ENCODE data around the gene BMP7. TPM values are rescaled to one million over a fixed set of nuclear protein-coding genes. Genes with fewer than 3 reads are reported as not detected.

BMP7 gene
- total RNA-seq, 4 donors from 2014 or later, result 0.44 to 0.82 TPM; not detected in 2

DNA sequence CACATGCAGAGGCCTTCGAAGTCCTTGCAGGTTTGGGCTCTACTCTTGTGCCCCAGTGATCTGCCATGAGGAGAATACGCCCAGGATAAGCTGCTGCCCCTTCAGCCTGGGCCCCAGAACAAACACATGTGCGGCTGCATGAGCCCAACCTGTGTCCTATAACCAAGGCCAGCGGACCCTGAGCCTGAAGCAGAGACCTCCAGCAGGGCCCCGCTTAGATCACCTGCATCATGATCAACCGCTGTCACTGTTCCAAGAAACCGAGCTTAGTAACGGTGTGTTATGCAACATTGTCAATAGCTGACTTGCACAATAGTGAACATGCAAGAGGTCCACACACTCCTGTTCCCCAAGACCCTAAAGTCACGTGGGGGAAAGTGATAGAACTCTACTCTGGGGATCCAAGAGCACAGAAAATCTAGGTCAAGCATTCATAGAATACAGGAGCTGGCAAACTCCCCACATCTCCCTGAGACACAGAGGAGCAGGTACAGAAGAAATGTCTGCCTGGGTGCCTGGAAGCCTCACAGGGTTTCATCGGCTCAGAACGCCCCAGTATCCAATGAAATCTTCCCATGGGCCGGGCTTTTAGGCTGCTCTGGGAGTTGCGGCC, 136.2 kb downstream of the BMP7 start:
- TF ChIP-seq, protein P1, sequence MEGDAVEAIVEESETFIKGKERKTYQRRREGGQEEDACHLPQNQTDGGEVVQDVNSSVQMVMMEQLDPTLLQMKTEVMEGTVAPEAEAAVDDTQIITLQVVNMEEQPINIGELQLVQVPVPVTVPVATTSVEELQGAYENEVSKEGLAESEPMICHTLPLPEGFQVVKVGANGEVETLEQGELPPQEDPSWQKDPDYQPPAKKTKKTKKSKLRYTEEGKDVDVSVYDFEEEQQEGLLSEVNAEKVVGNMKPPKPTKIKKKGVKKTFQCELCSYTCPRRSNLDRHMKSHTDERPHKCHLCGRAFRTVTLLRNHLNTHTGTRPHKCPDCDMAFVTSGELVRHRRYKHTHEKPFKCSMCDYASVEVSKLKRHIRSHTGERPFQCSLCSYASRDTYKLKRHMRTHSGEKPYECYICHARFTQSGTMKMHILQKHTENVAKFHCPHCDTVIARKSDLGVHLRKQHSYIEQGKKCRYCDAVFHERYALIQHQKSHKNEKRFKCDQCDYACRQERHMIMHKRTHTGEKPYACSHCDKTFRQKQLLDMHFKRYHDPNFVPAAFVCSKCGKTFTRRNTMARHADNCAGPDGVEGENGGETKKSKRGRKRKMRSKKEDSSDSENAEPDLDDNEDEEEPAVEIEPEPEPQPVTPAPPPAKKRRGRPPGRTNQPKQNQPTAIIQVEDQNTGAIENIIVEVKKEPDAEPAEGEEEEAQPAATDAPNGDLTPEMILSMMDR (IDR thresholded peaks at IDR 0.05; ENCODE audit: low read depth), result no peak

DNA sequence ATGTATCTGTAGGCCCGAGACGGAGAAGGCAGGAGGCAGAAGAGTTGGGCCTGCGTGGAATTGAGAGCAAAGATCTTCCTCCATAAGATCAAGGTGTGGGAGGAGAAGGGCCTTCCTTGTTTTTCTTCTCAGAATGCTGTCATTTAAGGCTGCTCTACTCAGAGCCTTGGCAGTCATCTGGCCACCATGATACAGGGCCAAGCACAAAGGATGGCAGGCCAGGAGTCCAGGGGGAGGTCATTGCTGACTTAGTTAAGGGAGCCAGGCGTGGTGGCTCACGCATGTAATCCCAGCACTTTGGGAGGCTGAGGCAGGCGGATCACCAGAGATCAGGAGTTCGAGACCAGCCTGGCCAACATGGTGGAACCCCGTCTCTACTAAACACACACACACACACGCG, 137.1 kb downstream of the BMP7 start:
- TF ChIP-seq, protein P1 (IDR thresholded peaks at IDR 0.05; ENCODE audit: low read depth), result no peak

DNA sequence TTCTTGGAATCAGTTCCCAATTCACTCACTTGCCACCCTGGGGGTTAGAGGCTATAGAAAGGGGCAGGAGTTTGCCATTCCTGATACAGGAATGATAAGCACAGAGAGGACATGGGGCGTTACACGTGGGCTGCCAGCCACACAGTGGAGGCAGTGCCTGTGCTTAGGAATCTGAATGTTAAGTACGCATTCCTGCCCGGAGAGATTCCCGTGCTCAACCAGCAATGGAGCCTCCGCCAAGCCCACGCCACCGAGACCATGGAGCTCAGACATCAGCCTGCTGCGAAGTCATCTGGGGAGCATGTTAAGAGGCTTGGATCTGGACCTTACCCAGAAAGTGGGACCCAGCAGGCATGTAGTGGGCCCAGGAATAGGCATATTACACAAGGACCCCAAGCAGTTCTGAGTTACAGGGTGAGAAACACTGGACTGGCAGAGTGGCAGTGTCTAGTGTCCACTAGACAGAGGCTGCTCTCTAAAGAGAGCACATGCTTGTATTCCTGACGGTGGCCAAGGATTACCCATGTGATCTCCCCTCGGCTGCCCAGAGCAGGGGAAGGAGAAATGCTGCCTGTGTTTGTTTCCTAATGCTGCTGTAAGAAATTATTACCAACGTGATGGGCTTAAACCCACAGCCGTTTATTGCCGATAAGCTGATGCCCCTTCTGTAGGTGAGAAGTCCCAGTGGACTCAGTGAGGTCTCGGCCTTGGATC, 138.2 kb downstream of the BMP7 start:
- TF ChIP-seq, protein P1 (IDR thresholded peaks at IDR 0.05; ENCODE audit: low read depth), result no peak

DNA sequence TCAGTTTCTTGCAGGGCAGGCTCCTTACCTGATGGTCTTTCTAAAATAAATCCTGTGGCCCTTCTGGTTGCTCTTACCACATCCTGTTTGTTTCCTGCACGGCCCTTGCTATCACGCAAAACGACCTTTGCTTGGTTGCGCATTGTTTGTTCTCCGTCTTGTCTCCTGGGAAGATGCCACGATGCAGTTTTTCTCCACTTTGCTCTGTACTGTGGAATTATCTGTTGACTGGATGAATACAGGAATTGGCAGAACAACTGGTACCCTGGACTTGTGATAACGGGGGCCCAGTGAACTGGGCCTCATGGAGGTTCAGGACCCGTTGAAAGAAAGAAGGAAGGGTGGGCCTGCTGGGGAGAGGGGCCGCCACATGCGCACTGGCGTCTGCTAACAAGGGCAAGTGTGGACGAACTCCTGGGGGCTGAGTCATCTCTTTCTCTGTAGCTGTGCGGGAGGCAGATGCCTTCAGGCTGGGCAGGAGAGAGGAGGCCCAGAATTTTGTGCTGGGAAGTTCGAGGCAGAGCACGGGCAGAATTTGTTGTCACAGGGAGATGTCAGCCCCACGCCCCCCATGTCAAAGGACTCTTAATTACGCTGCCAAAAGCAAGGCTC, 139.9 kb downstream of the BMP7 start:
- TF ChIP-seq, protein P1 (IDR thresholded peaks at IDR 0.05; ENCODE audit: low read depth), result no peak

DNA sequence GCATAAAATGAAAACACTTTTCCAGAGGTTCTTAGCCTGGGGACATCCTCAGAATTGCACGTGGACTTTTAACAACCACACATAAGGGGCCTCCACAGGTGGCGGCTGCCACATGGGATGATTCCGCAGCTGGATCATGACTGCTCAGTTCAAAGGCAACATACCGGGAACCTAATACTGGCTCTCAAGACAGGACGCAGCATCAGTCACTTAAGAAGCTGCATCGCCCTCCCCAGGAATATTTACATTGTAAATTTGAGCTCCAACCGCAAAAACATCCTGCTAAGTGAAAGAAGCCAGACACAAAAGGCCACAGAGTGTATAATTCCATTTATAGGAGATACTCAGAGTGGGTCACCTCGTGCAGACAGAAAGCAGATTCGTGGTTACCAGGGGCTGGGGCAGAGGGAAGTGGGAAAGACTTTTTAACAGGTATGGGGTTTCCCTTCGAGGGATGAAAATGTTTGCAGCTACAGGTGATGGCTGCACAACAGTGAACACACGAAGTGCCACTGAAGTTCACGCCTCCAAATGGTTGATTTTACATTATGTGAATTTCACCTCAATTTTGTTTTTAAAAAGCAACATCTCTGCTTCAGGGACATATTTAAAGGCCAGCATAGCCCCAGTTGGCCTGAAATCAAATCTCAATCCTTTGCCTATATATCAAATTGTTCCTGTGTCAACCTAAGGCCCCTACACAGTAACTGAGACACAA, 141.5 kb downstream of the BMP7 start:
- TF ChIP-seq, protein P1 (IDR thresholded peaks at IDR 0.05; ENCODE audit: low read depth), result no peak

DNA sequence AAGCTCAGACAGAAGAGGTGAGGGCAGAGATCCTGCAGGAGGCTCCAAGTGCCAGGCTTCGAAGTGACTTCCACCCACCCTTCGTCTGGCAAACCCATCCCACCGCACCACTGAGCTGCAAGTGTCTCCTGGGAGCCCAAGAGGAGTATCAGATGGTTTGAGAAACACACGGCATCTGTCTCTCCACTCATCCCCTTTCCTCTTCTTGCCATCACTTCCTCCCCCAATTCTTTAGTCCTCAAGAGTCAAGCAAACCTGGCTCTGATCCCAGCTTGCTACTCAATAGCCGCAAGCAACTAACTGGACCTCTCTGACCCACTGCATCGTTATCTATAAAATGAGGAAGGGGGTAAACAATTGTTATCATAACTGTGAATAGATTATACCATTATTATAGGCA, 142.1 kb downstream of the BMP7 start:
- TF ChIP-seq, protein P1 (IDR thresholded peaks at IDR 0.05; ENCODE audit: low read depth), result peak; percentile 4

DNA sequence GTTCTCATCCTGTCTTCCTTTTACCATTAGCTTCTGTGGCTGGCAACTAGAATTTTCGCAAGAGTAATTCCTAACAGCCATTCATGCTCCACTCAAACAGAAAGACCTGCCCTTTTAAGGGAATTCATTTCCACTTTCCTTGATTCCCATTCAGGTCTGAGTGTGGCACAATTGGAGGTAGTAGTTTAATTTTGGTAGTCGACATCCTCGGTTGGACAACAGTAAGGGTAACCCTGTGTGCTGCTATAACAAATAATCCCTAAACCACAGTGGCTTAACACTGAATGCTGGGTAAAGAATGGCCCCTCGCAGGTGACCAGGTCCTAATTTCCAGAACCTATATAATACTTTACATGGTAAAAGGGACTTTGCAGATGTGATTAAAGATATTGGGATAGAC, 142.9 kb downstream of the BMP7 start:
- TF ChIP-seq, protein P1 (IDR thresholded peaks at IDR 0.05; ENCODE audit: low read depth), result no peak
